ENCODE data around the gene DAB2IP.
"Not testable (repeated sequence)": the region's sequence is repeated elsewhere in the genome, so short reads cannot be mapped to it uniquely, and the experiment has no call there.

The DAB2IP gene

GRCh38 chr9:121790841-121791240 lies 139.4 kb downstream of the DAB2IP start:
- no peak overlapping the region for H3K9ac ChIP-seq
- TF ChIP-seq Cebpa-rat (IDR thresholded peaks at IDR 0.05) = no peak

GRCh38 chr9:121792476-121792875 lies 141.0 kb downstream of the DAB2IP start:
- H3K4me1 ChIP-seq = peaks cover 11% of the 10 kb centered on the region
- H3K27me3 ChIP-seq, H3K4me3 ChIP-seq, H3K27ac ChIP-seq, H3K9ac ChIP-seq, H4K20me1 ChIP-seq, H3K9me3 ChIP-seq, H3K36me3 ChIP-seq, H3K4me2 ChIP-seq: not testable (repeated sequence)

More at GRCh38 chr9:121790841-121791240, 139.4 kb downstream of the DAB2IP start:
- Histone ChIP-seq H4K20me1 (no peaks in the 10 kb centered on the region), H3K4me3 (no peak overlapping the region), H3K27me3 (no peaks in the 10 kb centered on the region), H3K4me2 (no peak overlapping the region), H3K9me3 (no peaks in the 10 kb centered on the region), H3K36me3 (no peaks in the 10 kb centered on the region), H3K4me1 (peaks cover 23% of the 10 kb centered on the region), H3K27ac (no peak overlapping the region)

DNA sequence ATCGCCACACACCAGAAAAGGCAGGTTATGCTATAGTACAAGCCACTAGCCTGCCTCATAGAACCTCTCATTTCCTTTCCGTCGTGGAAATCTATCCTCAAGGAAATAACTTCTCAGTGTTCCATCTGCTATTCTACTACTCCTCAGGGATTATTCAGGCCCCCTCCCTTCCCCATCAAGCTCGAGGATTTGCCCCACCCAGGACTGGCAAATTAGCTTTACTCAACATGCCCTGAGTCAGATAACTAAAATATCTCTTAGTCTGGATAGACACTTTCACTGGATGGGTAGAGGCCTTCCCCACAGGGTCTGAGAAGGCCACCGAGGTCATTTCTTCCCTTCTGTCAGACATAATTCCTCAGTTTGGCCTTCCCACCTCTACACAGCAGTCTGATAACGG lies 142.9 kb downstream of the DAB2IP start:
- H3K4me1 ChIP-seq, H3K4me2 ChIP-seq, H3K9me3 ChIP-seq: not testable (repeated sequence)

GRCh38 chr9:121797081-121797480 lies 145.6 kb downstream of the DAB2IP start:
- Histone ChIP-seq H3K9ac (no peak overlapping the region), H3K4me1 (no peaks in the 10 kb centered on the region), H3K9me3 (no peaks in the 10 kb centered on the region), H4K20me1 (no peaks in the 10 kb centered on the region), H3K4me3 (no peak overlapping the region), H3K36me3 (no peaks in the 10 kb centered on the region), H3K27ac (no peak overlapping the region), H3K27me3 (no peaks in the 10 kb centered on the region), H3K4me2 (no peak overlapping the region)
- TF ChIP-seq Cebpa-rat (IDR thresholded peaks at IDR 0.05) = no peak

More for the DNA sequence above, 142.9 kb downstream of the DAB2IP start:
- not testable (repeated sequence) for H3K27me3 ChIP-seq, H3K9ac ChIP-seq, H3K36me3 ChIP-seq, H3K4me3 ChIP-seq, H3K27ac ChIP-seq, H4K20me1 ChIP-seq

- Histone ChIP-seq H4K20me1 (no peaks in the 10 kb centered on the region), H3K9ac (no peak overlapping the region), H3K4me1 (no peaks in the 10 kb centered on the region), H3K4me2 (no peak overlapping the region), H3K4me3 (no peak overlapping the region), H3K9me3 (no peaks in the 10 kb centered on the region), H3K27ac (no peak overlapping the region), H3K27me3 (no peaks in the 10 kb centered on the region), H3K36me3 (no peaks in the 10 kb centered on the region)
- no peak for TF ChIP-seq Cebpa-rat (IDR thresholded peaks at IDR 0.05)
Observed at GRCh38 chr9:121798941-121799340, 147.5 kb downstream of the DAB2IP start.

DNA sequence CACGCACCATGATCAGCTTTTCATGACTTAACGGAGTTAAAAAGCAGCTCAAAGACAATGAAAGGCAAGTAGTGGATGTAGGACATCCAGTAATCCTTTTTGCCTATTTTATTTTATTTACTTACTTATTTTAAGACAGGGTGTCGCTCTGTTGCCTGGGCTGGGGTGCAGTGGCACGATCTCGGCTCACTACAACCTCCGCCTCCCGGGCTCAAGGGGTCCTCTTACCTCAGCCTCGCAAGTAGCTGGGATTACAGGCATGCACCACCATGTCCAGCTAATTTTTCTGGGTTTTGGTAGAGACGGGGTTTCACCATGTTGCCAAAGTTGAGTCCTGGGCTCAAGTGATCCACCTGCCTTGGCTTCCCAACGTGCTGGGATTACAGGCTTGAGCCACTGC lies 148.9 kb downstream of the DAB2IP start:
- Histone ChIP-seq H3K9ac (no peak overlapping the region), H3K27ac (no peak overlapping the region), H3K4me1 (no peaks in the 10 kb centered on the region), H4K20me1 (no peaks in the 10 kb centered on the region), H3K4me3 (no peak overlapping the region), H3K9me3 (peaks cover 9% of the 10 kb centered on the region; the same call in 1 of the 2 replicates), H3K27me3 (no peaks in the 10 kb centered on the region), H3K4me2 (no peak overlapping the region), H3K36me3 (no peaks in the 10 kb centered on the region)
- no peak for TF ChIP-seq Cebpa-rat (IDR thresholded peaks at IDR 0.05)

GRCh38 chr9:121801579-121801978 lies 150.1 kb downstream of the DAB2IP start:
- Histone ChIP-seq H3K9ac (no peak overlapping the region), H3K36me3 (no peaks in the 10 kb centered on the region), H3K4me3 (no peak overlapping the region), H3K27me3 (no peaks in the 10 kb centered on the region), H3K9me3 (peaks cover 9% of the 10 kb centered on the region; the same call in 1 of the 2 replicates), H4K20me1 (no peaks in the 10 kb centered on the region), H3K27ac (no peak overlapping the region), H3K4me1 (no peaks in the 10 kb centered on the region), H3K4me2 (no peak overlapping the region)
- no peak for TF ChIP-seq Cebpa-rat (IDR thresholded peaks at IDR 0.05)

GRCh38 chr9:121802753-121803152 lies 151.3 kb downstream of the DAB2IP start:
- peaks cover 9% of the 10 kb centered on the region; the same call in 1 of the 2 replicates for H3K9me3 ChIP-seq
- H4K20me1 ChIP-seq = no peaks in the 10 kb centered on the region
- H3K4me3 ChIP-seq = no peak overlapping the region
- no peak overlapping the region for H3K4me2 ChIP-seq
- H3K36me3 ChIP-seq = no peaks in the 10 kb centered on the region
- H3K4me1 ChIP-seq = no peaks in the 10 kb centered on the region
- no peak overlapping the region for H3K9ac ChIP-seq
- TF ChIP-seq Cebpa-rat (IDR thresholded peaks at IDR 0.05) = no peak
- H3K27ac ChIP-seq = no peak overlapping the region
- H3K27me3 ChIP-seq = no peaks in the 10 kb centered on the region

GRCh38 chr9:121807069-121807822 lies 155.8 kb downstream of the DAB2IP start:
- no peak overlapping the region for H3K27ac ChIP-seq
- no peak overlapping the region for H3K4me3 ChIP-seq
- H3K27me3 ChIP-seq = no peaks in the 10 kb centered on the region
- TF ChIP-seq Cebpa-rat (IDR thresholded peaks at IDR 0.05) = no peak
- H3K9ac ChIP-seq = no peak overlapping the region
- H3K9me3 ChIP-seq = peaks cover 9% of the 10 kb centered on the region; the same call in 1 of the 2 replicates
- H3K4me2 ChIP-seq = no peak overlapping the region
- H3K36me3 ChIP-seq = no peaks in the 10 kb centered on the region
- no peaks in the 10 kb centered on the region for H4K20me1 ChIP-seq
- no peaks in the 10 kb centered on the region for H3K4me1 ChIP-seq

- Histone ChIP-seq H3K9ac (no peak overlapping the region), H3K36me3 (no peaks in the 10 kb centered on the region), H3K27me3 (no peaks in the 10 kb centered on the region), H3K4me3 (no peak overlapping the region), H3K9me3 (peaks cover 9% of the 10 kb centered on the region; the same call in 1 of the 2 replicates), H3K4me1 (no peaks in the 10 kb centered on the region), H3K27ac (no peak overlapping the region), H3K4me2 (no peak overlapping the region), H4K20me1 (no peaks in the 10 kb centered on the region)
- no peak for TF ChIP-seq Cebpa-rat (IDR thresholded peaks at IDR 0.05)
Observed at GRCh38 chr9:121807823-121808278, 156.4 kb downstream of the DAB2IP start.

All from BLaER1 (cell line).